Keratinocyte (primary cell): Measurements from ENCODE around the gene CDKAL1.

ENCODE experiments used
- EZH2 ChIP-seq: IDR thresholded peaks from one replicate; pipeline ENCODE4 v1.6.1; 2012; ENCODE audit warnings: inconsistent platforms, mild to moderate bottlenecking, low read length, moderate library complexity
- TF ChIP-seq, protein P1 (sequence below), 3 experiments: IDR thresholded peaks in 1 of 3; conservative IDR thresholded peaks in 1 of 3; optimal IDR thresholded peaks in 1 of 3; 2 replicates in 2 of 3; 3 replicates in 1 of 3; pipeline versions ENCODE3 to v1.5.1; 2011; ENCODE audit warnings: low read length in 3 of 3, mild to moderate bottlenecking in 3 of 3, moderate library complexity in 2 of 3, control low read depth in 1 of 3, inconsistent platforms in 1 of 3; ENCODE audit not compliant: insufficient read depth in 2 of 3; ENCODE audit errors: extremely low read depth in 1 of 3

DNA sequence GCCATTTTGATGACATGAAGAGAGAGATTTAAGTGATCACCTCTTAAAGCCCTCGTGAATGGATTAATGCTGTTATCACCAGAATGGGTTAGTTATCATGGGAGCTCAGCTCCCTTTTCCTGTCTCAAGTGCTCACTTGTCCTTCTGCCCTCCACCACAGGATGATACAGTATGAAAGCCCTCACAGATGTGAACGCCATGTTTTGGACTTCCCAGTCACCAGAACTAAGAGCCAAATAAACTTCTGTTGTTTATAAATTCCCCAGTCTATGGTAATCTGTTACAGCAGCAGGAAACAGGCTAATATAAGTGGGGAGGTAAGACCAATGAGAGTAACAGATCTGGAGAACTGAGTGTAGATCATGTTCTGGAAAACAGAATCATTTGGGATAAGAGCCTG, 493.2 kb downstream of the CDKAL1 start:
- TF ChIP-seq, protein P1, sequence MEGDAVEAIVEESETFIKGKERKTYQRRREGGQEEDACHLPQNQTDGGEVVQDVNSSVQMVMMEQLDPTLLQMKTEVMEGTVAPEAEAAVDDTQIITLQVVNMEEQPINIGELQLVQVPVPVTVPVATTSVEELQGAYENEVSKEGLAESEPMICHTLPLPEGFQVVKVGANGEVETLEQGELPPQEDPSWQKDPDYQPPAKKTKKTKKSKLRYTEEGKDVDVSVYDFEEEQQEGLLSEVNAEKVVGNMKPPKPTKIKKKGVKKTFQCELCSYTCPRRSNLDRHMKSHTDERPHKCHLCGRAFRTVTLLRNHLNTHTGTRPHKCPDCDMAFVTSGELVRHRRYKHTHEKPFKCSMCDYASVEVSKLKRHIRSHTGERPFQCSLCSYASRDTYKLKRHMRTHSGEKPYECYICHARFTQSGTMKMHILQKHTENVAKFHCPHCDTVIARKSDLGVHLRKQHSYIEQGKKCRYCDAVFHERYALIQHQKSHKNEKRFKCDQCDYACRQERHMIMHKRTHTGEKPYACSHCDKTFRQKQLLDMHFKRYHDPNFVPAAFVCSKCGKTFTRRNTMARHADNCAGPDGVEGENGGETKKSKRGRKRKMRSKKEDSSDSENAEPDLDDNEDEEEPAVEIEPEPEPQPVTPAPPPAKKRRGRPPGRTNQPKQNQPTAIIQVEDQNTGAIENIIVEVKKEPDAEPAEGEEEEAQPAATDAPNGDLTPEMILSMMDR (optimal IDR thresholded peaks at IDR 0.05 in 1 of 3, IDR thresholded peaks at IDR 0.05 in 1 of 3, conservative IDR thresholded peaks at IDR 0.05 in 1 of 3; ENCODE audit: extremely low read depth in 1 of 3, insufficient read depth in 2 of 3, low read length in 3 of 3), result no peak
- no peak for TF ChIP-seq EZH2
